H1 (cell line): Measurements from ENCODE around the gene RABL2B. TPM values are rescaled to one million over a fixed set of nuclear protein-coding genes. Genes with fewer than 3 reads are reported as not detected.

Experiments used
- CTCF ChIA-PET: fragments of 300-600 bp; sonication (Branson Sonifier 250); formaldehyde crosslinking; loops from one replicate; lab custom pipeline; 2021; ENCODE audit not compliant: partially characterized antibody; lab: Charles Lee
- POLR2A ChIA-PET: fragments of 300-600 bp; sonication (Branson Sonifier 250); formaldehyde crosslinking; loops from one replicate; lab custom pipeline; 2021; ENCODE audit warnings: inconsistent platforms; ENCODE audit not compliant: partially characterized antibody; lab: Charles Lee
- DNase-seq, 2 experiments: peaks; one replicate each; pipeline versions ENCODE4 v3.0.0 to v3.0.0-alpha.2; 2010 to 2022; ENCODE audit warnings: low spot score in 2 of 2, low read depth in 1 of 2, mixed read lengths in 1 of 2
- FAIRE-seq: peaks from 2 replicates; lab custom pipeline; 2011; peaks lifted over from hg19 to GRCh38; lab: Jason Lieb, UNC
- H2AFZ ChIP-seq: 2 replicates; pipeline ENCODE4 v1.8.1; 2012; ENCODE audit warnings: low read length, inconsistent platforms
- H2AK5ac ChIP-seq: 2 replicates; pipeline ENCODE4 v1.6.1; 2013; ENCODE audit warnings: low read depth, low read length
- H2BK120ac ChIP-seq: replicated peaks from 2 replicates; pipeline ENCODE3; 2013; ENCODE audit warnings: low read depth, low read length, inconsistent platforms
- H2BK12ac ChIP-seq: 2 replicates; pipeline ENCODE4 v1.6.1; 2013; ENCODE audit warnings: low read depth, low read length
- H2BK15ac ChIP-seq: 2 replicates; pipeline ENCODE4 v1.6.1; 2013; ENCODE audit warnings: low read length
- H2BK20ac ChIP-seq: 2 replicates; pipeline ENCODE4 v1.6.1; 2013; ENCODE audit warnings: low read length
- H2BK5ac ChIP-seq: 2 replicates; pipeline ENCODE4 v1.6.1; 2013; ENCODE audit warnings: low read depth, low read length
- H3K14ac ChIP-seq: 2 replicates; pipeline ENCODE4 v1.6.1; 2013; ENCODE audit warnings: inconsistent platforms; ENCODE audit not compliant: insufficient read length
- H3K18ac ChIP-seq: 2 replicates; pipeline ENCODE4 v1.6.1; 2013; ENCODE audit warnings: low read length; ENCODE audit errors: extremely low read depth
- H3K23ac ChIP-seq: 2 replicates; pipeline ENCODE4 v1.6.1; 2013; ENCODE audit warnings: inconsistent platforms; ENCODE audit not compliant: insufficient read length
- H3K23me2 ChIP-seq: 2 replicates; pipeline ENCODE4 v1.6.1; 2013; ENCODE audit warnings: low read depth, low read length
- H3K27ac ChIP-seq: 2 replicates; pipeline ENCODE4 v1.6.1; 2011; ENCODE audit warnings: low read depth, low read length, inconsistent platforms
- H3K27me3 ChIP-seq, 4 experiments: replicated peaks in 1 of 4; 1 replicate in 1 of 4; 2 replicates in 3 of 4; pipeline versions ENCODE4 v1.6.1 to v1.8.1; 2011 to 2013; ENCODE audit warnings: low read length in 3 of 4, mild to moderate bottlenecking in 3 of 4, inconsistent platforms in 2 of 4, mixed read lengths in 2 of 4, moderate library complexity in 1 of 4; ENCODE audit not compliant: control insufficient read depth in 3 of 4, insufficient read depth in 3 of 4; ENCODE audit errors: extremely low read depth in 1 of 4
- H3K36me3 ChIP-seq, 4 experiments: 2 replicates each; pipeline versions ENCODE4 v1.6.1 to v1.8.1; 2011 to 2013; ENCODE audit warnings: mild to moderate bottlenecking in 4 of 4, low read length in 3 of 4, moderate library complexity in 2 of 4, control low read depth in 1 of 4, inconsistent platforms in 1 of 4; ENCODE audit not compliant: insufficient read depth in 4 of 4, control insufficient read depth in 2 of 4
- H3K4ac ChIP-seq: replicated peaks from 2 replicates; pipeline ENCODE3; 2013; ENCODE audit warnings: low read length, low read depth, mixed read lengths, inconsistent platforms; ENCODE audit not compliant: insufficient read length
- H3K4me1 ChIP-seq, 4 experiments: replicated peaks in 1 of 4; 1 replicate in 1 of 4; 2 replicates in 3 of 4; pipeline versions ENCODE4 v1.6.1 to v1.8.1; 2011 to 2013; ENCODE audit warnings: low read length in 3 of 4, inconsistent platforms in 2 of 4, mixed read lengths in 1 of 4; ENCODE audit not compliant: insufficient read depth in 4 of 4, control insufficient read depth in 3 of 4
- H3K4me2 ChIP-seq, 2 experiments: 2 replicates each; pipeline versions ENCODE4 v1.6.1 to v1.8.1; 2011 to 2013; ENCODE audit warnings: low read depth in 2 of 2, low read length in 2 of 2, control low read depth in 1 of 2, inconsistent platforms in 1 of 2, mild to moderate bottlenecking in 1 of 2; ENCODE audit not compliant: insufficient read depth in 1 of 2
- H3K4me3 ChIP-seq, 4 experiments: fragments of 200-600, 300-600 bp in 1 of 4; sonication (generic), shearing (Covaris generic), sonication (Bioruptor Twin) in 1 of 4; 2 replicates each; pipeline versions ENCODE4 v1.5.1 to v1.8.1; 2011 to 2016; ENCODE audit warnings: low read length in 4 of 4, low read depth in 3 of 4, control low read depth in 2 of 4, inconsistent platforms in 2 of 4, mild to moderate bottlenecking in 2 of 4, mixed read lengths in 1 of 4, moderate library complexity in 1 of 4; ENCODE audit not compliant: insufficient read depth in 2 of 4; ENCODE audit errors: extremely low read depth in 1 of 4
- H3K56ac ChIP-seq: replicated peaks from 2 replicates; pipeline ENCODE3; 2013; ENCODE audit warnings: low read depth, mild to moderate bottlenecking, mixed read lengths, low read length, inconsistent platforms; ENCODE audit not compliant: insufficient read length
- H3K79me1 ChIP-seq: 2 replicates; pipeline ENCODE4 v1.6.1; 2013; ENCODE audit warnings: low read depth, low read length, control low read depth
- H3K79me2 ChIP-seq, 2 experiments: 2 replicates each; pipeline versions ENCODE4 v1.6.1 to v1.8.1; 2012 to 2013; ENCODE audit warnings: low read length in 2 of 2, mild to moderate bottlenecking in 2 of 2, inconsistent platforms in 1 of 2; ENCODE audit not compliant: insufficient read depth in 2 of 2, control insufficient read depth in 1 of 2
- H3K9ac ChIP-seq, 4 experiments: replicated peaks in 1 of 4; 1 replicate in 1 of 4; 2 replicates in 3 of 4; pipeline versions ENCODE4 v1.6.1 to v1.8.1; 2011 to 2013; ENCODE audit warnings: low read depth in 3 of 4, low read length in 3 of 4, control low read depth in 2 of 4, mild to moderate bottlenecking in 2 of 4, moderate library complexity in 2 of 4, inconsistent platforms in 1 of 4; ENCODE audit errors: extremely low read depth in 1 of 4
- H3K9me3 ChIP-seq, 2 experiments: 2 replicates each; pipeline versions ENCODE4 v1.6.1 to v1.8.1; 2012 to 2013; ENCODE audit warnings: mild to moderate bottlenecking in 2 of 2, moderate library complexity in 2 of 2, control low read depth in 1 of 2, inconsistent platforms in 1 of 2, low read depth in 1 of 2, low read length in 1 of 2, mixed read lengths in 1 of 2; ENCODE audit not compliant: insufficient read depth in 2 of 2
- H4K20me1 ChIP-seq, 2 experiments: replicated peaks in 1 of 2; 2 replicates each; pipeline versions ENCODE3 to v1.8.1; 2011 to 2013; ENCODE audit warnings: inconsistent platforms in 2 of 2, low read length in 2 of 2, mild to moderate bottlenecking in 1 of 2; ENCODE audit not compliant: insufficient read depth in 2 of 2, control insufficient read depth in 1 of 2
- H4K5ac ChIP-seq: 2 replicates; pipeline ENCODE4 v1.6.1; 2013; ENCODE audit warnings: low read length, low read depth, mixed read lengths, inconsistent platforms; ENCODE audit not compliant: insufficient read length
- H4K8ac ChIP-seq: 2 replicates; pipeline ENCODE4 v1.8.0; 2013; ENCODE audit warnings: mild to moderate bottlenecking, moderate library complexity, low read length, inconsistent platforms; ENCODE audit not compliant: insufficient read depth; ENCODE audit errors: extremely low read depth
- H4K91ac ChIP-seq: replicated peaks from 2 replicates; pipeline ENCODE3; 2013; ENCODE audit warnings: low read length, mixed read lengths, inconsistent platforms; ENCODE audit not compliant: insufficient read length
- BACH1 ChIP-seq: IDR thresholded peaks from 2 replicates; pipeline ENCODE4 v1.6.1; 2012; ENCODE audit warnings: low read length, improper control_type of control experiment
- CHD1 ChIP-seq: IDR thresholded peaks from 2 replicates; pipeline ENCODE4 v1.6.1; 2012; ENCODE audit warnings: low read depth, low read length, improper control_type of control experiment
- GABPA ChIP-seq: IDR thresholded peaks from 2 replicates; pipeline ENCODE4 v1.6.1; 2011; ENCODE audit warnings: mild to moderate bottlenecking, low read length, moderate library complexity, borderline replicate concordance; ENCODE audit not compliant: insufficient read depth
- HDAC2 ChIP-seq, 2 experiments: fragments of 300-600 bp in 1 of 2; sonication (generic) in 1 of 2; IDR thresholded peaks; 2 replicates each; pipeline ENCODE4 v1.6.1; 2011 to 2012; ENCODE audit warnings: low read depth in 2 of 2, low read length in 2 of 2, mild to moderate bottlenecking in 2 of 2, moderate library complexity in 2 of 2, borderline replicate concordance in 1 of 2, inconsistent platforms in 1 of 2
- MAFK ChIP-seq: IDR thresholded peaks from 2 replicates; pipeline ENCODE4 v1.6.1; 2012; ENCODE audit warnings: low read depth, mild to moderate bottlenecking, improper control_type of control experiment, low read length
- RAD21 ChIP-seq, 2 experiments: IDR thresholded peaks in 1 of 2; conservative IDR thresholded peaks in 1 of 2; 2 replicates each; pipeline ENCODE4 v1.6.1; 2011; ENCODE audit warnings: low read depth in 2 of 2, low read length in 2 of 2, improper control_type of control experiment in 1 of 2, inconsistent platforms in 1 of 2, mild to moderate bottlenecking in 1 of 2, moderate library complexity in 1 of 2
- SRF ChIP-seq: IDR thresholded peaks from 2 replicates; pipeline ENCODE4 v1.6.1; 2011; ENCODE audit warnings: mild to moderate bottlenecking, low read depth, low read length, moderate library complexity
- WGBS, 2 experiments: shearing (Covaris generic) in 1 of 2; methylation state at CpG; one replicate each; pipeline versions ENCODE4 v1.1.6 to v1.1.7; 2013 to 2015; ENCODE audit warnings: low lambda C conversion rate in 2 of 2, mixed read lengths in 2 of 2, inconsistent platforms in 1 of 2, low coverage in 1 of 2, missing lambda C conversion rate in 1 of 2; ENCODE audit not compliant: insufficient replicate concordance in 2 of 2, insufficient coverage in 1 of 2, insufficient read length in 1 of 2; ENCODE audit errors: extremely low coverage in 1 of 2, missing lambda C conversion rate in 1 of 2; 5-methylcytosine and 5-hydroxymethylcytosine counted together
- polyA plus RNA-seq, 7 experiments: library from polyadenylated mRNA; depleted of rRNA in 3 of 7; stranded (reverse) in 5 of 7; unstranded in 2 of 7; fragments of >200 nt in 5 of 7; fragments of 200-250 nt in 2 of 7; gene quantifications; 1 replicate in 5 of 7; 2 replicates in 1 of 7; 4 replicates in 1 of 7; pipeline versions ENCODE4 v1.2.1 to v1.2.3, GENCODE V29; 2011 to 2013; ENCODE audit warnings: missing spikeins in 2 of 7, mixed read lengths in 2 of 7
- total RNA-seq: library from RNA; stranded (reverse); fragmentation: NEBNext Ultra II Directional; extraction: Animal tissue kit (Norgen Biotek cat#: 25700); gene quantifications from 2 replicates; pipeline ENCODE4 v1.2.1, GENCODE V29; 2021
- TF ChIP-seq, protein P1 (sequence below), 3 experiments: IDR thresholded peaks; 1 replicate in 2 of 3; 2 replicates in 1 of 3; pipeline versions ENCODE4 v1.5.1 to v1.6.1; 2011; ENCODE audit warnings: low read length in 3 of 3, mild to moderate bottlenecking in 3 of 3, inconsistent platforms in 2 of 3, low read depth in 1 of 3, moderate library complexity in 1 of 3; ENCODE audit not compliant: insufficient read depth in 1 of 3; ENCODE audit errors: control extremely low read depth in 1 of 3

Gene RABL2B
- total and polyA plus RNA-seq, 2 of the 8 experiments (the other 6 are each of a cell fraction or from before 2014, with no cell fraction given) = 16.2 to 26.5 TPM

DNA sequence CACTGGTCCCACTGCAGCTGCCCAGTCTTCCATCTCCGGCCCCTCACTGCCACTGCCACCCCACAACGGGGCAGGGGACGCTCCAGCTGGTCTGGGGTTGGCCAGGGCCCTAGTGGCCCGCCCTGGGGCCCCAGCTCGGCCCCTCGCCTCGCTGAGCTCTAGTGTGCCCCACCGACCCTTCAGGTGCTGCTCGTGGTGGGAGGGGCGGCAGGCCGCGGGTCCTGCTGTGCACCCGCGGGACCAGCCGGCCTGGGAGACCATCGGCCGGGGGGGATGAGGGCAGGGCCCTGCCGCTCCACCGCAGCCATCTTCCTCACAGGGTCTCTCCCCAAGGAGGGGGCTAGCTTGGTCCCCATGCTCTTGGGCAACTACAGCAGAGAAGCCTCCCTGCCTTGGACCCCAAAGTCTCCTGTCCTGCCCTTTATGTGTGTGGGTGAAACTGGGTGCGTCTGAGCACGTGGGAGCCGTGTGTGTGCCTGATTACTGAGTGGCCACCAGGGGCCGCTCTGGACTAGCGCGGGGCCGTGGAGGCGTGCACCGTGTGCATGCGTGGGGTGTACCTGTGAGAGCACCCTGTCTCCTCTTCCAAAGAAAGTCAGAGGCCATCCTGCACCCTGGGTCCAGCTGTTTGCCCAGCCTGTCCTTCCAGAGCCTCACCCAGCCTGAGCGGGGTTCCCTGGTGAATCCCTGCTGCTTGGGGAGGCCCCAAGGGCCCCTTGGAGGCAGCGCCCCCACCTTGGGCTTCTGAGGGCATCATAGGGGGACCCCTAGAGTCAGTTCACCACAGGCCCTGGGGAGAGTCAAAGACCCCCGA is 51.4 kb downstream of the RABL2B start:
- Histone ChIP-seq H2AK5ac (no peak overlapping the region), H3K27ac (no peak overlapping the region), H2AFZ (no peak overlapping the region), H3K4me2 (0 out of 4 replicates have a peak overlapping the region, but pooled peaks of 1 of the 2 experiments have one; percentile 17), H3K79me1 (no peaks in the 10 kb centered on the region), H2BK15ac (no peak overlapping the region), H4K5ac (no peak overlapping the region), H3K27me3 (peaks cover 21 to 69% (median 52%) of the 10 kb centered on the region in 4 experiments), H3K4ac (no peak overlapping the region), H4K20me1 (peaks cover 6 to 21% of the 10 kb centered on the region in 2 experiments), H2BK5ac (no peak overlapping the region), H3K4me1 (peaks cover 0 to 5% (median 0%) of the 10 kb centered on the region in 4 experiments; a peak in 3 of 7 replicates), H3K9ac (no peak overlapping the region), H3K4me3 (peak overlapping the region in 1 of 4 experiments; percentile 41; a peak in 1 of 8 replicates), H3K14ac (no peak overlapping the region), H3K9me3 (no peaks in the 10 kb centered on the region), H3K18ac (peak overlapping the region; percentile 75), H2BK12ac (no peak overlapping the region), H4K91ac (no peak overlapping the region), H3K36me3 (no peaks in the 10 kb centered on the region), H3K23me2 (no peaks in the 10 kb centered on the region; the same call in none of the 2 replicates), H4K8ac (no peak overlapping the region), H2BK20ac (no peak overlapping the region), H3K56ac (no peak overlapping the region), H2BK120ac (no peak overlapping the region), H3K23ac (no peak overlapping the region), H3K79me2 (no peaks in the 10 kb centered on the region)
- WGBS, 2 experiments = 51% methylated on average over 32 of the region's 32 CpGs; no CpG with 5 or more reads in 1 of the 2 experiments
- CTCF ChIA-PET = interaction anchor here (0.6 to 3.7 kb wide), 9 partner anchors 9 to 166 kb away, joined by 3 to 24 read pairs (median 3); no protein-coding TSS in a partner anchor
- POLR2A ChIA-PET = no interaction called here
- FAIRE-seq = no peak
- DNase-seq = peak in 1 of 2 experiments; percentile 62
- TF ChIP-seq MAFK (no peak), HDAC2 (IDR thresholded peaks at IDR 0.05; ENCODE audit: borderline replicate concordance in 1 of 2, low read depth in 2 of 2, low read length in 2 of 2) (peak; percentile 37 to 59; a peak in 1 of 4 replicates), RAD21 (IDR thresholded peaks at IDR 0.05 in 1 of 2, conservative IDR thresholded peaks at IDR 0.05 in 1 of 2; ENCODE audit: low read depth in 2 of 2, low read length in 2 of 2) (peak; percentile 59 to 77), BACH1 (peak; percentile 74), SRF (no peak), CHD1 (no peak), GABPA (no peak)
- TF ChIP-seq, protein P1, sequence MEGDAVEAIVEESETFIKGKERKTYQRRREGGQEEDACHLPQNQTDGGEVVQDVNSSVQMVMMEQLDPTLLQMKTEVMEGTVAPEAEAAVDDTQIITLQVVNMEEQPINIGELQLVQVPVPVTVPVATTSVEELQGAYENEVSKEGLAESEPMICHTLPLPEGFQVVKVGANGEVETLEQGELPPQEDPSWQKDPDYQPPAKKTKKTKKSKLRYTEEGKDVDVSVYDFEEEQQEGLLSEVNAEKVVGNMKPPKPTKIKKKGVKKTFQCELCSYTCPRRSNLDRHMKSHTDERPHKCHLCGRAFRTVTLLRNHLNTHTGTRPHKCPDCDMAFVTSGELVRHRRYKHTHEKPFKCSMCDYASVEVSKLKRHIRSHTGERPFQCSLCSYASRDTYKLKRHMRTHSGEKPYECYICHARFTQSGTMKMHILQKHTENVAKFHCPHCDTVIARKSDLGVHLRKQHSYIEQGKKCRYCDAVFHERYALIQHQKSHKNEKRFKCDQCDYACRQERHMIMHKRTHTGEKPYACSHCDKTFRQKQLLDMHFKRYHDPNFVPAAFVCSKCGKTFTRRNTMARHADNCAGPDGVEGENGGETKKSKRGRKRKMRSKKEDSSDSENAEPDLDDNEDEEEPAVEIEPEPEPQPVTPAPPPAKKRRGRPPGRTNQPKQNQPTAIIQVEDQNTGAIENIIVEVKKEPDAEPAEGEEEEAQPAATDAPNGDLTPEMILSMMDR (IDR thresholded peaks at IDR 0.05; ENCODE audit: control extremely low read depth in 1 of 3, insufficient read depth in 1 of 3, low read depth in 1 of 3, low read length in 3 of 3) = peak; percentile 50 to 86 (median 85); a peak in 3 of 4 replicates
